ENCODE measurements around the gene ZNF549.
A peak's percentile ranks its signal among the peaks of the same experiment; 100 is the strongest.

ZNF549 gene

GRCh38 chr19:57566396-57567265, 39.5 kb downstream of the ZNF549 start:
- no peak for DNase-seq

GRCh38 chr19:57570707-57571106, 43.6 kb downstream of the ZNF549 start:
- DNase-seq, result peak in 22 of 56 donors; percentile 5 to 80 (median 32)

GRCh38 chr19:57572415-57572947, 45.3 kb downstream of the ZNF549 start:
- no peak for DNase-seq

GRCh38 chr19:57576661-57577060, 49.5 kb downstream of the ZNF549 start:
- no peak for DNase-seq

GRCh38 chr19:57578487-57579205, 51.5 kb downstream of the ZNF549 start, which contains the start of gene ZNF416:
Gene ZNF416, minus strand, starts transcription at chr19:57578911. Its CDS starts 207 bp downstream, at chr19:57578704.
- peak; percentile 71 to 99 (median 94) for DNase-seq

- peak in 1 of 56 donors; percentile 21 for DNase-seq
Measured at GRCh38 chr19:57583104-57583520, 56.0 kb downstream of the ZNF549 start.

GRCh38 chr19:57583521-57584416, 56.6 kb downstream of the ZNF549 start, which contains the start of gene ZIK1:
Gene ZIK1, plus strand, starts transcription at chr19:57584145. Its CDS starts 212 bp downstream, at chr19:57584357.
- DNase-seq, result peak; percentile 47 to 98 (median 91)

GRCh38 chr19:57587529-57587928, 60.4 kb downstream of the ZNF549 start:
- no peak for DNase-seq

GRCh38 chr19:57599377-57599760, 72.2 kb downstream of the ZNF549 start:
- no peak for DNase-seq

- peak; percentile 25 to 97 (median 84) for DNase-seq
Measured at GRCh38 chr19:57599761-57600383, 72.7 kb downstream of the ZNF549 start, which contains the start of gene ZNF530. Gene ZNF530, plus strand, starts transcription at chr19:57599885. Its CDS starts 4,461 bp downstream, at chr19:57604346.

GRCh38 chr19:57606931-57607330, 79.8 kb downstream of the ZNF549 start:
- DNase-seq, result no peak
